ENCODE measurements around the gene MORC2.
A peak's percentile ranks its signal among the peaks of the same experiment; 100 is the strongest.

The MORC2 gene

DNA sequence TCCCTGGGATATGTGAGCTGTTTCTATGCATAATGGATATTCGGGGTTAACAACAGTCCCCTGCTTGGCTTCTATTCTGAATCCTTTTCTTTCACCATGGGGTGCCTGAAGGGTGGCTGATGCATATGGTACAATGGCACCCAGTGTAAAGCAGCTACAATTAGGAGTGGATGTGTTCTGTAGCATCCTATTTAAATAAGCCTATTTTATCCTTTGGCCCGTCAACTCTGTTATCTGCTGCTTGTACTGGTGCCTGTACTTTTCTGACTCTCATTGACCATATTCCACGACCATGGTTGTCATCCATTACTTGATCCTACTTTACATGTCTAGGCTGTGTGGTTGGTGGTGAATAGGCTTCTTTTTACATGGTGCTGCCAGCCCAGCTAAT lies 1.8 kb upstream of the MORC2 start:
- TF ChIP-seq CTCF (conservative IDR thresholded peaks at IDR 0.05) (no peak), ZFX (IDR thresholded peaks at IDR 0.05) (no peak)
- peak overlapping the region; percentile 91; the same call in 1 of the 2 replicates for H3K27ac ChIP-seq

- H3K27ac ChIP-seq = peak overlapping the region; percentile 91
- TF ChIP-seq CTCF (conservative IDR thresholded peaks at IDR 0.05) (peak; percentile 18), ZFX (IDR thresholded peaks at IDR 0.05) (peak; percentile 95)
Observed at GRCh38 chr22:30969532-30970355, 1.2 kb upstream of the MORC2 start.

GRCh38 chr22:30968924-30969531 lies 454 bp upstream of the MORC2 start, which contains the start of gene TUG1:
TSS of gene TUG1 (plus strand) at chr22:30969265.
- no peak for TF ChIP-seq ZFX (IDR thresholded peaks at IDR 0.05)
- no peak for TF ChIP-seq CTCF (conservative IDR thresholded peaks at IDR 0.05)
- peak within 1 kb of the TSS; percentile 91 for H3K27ac ChIP-seq

GRCh38 chr22:30964858-30965257 lies 3.7 kb downstream of the MORC2 start:
- H3K27ac ChIP-seq = no peak overlapping the region
- TF ChIP-seq ZFX (IDR thresholded peaks at IDR 0.05) (no peak), CTCF (conservative IDR thresholded peaks at IDR 0.05) (no peak)

DNA sequence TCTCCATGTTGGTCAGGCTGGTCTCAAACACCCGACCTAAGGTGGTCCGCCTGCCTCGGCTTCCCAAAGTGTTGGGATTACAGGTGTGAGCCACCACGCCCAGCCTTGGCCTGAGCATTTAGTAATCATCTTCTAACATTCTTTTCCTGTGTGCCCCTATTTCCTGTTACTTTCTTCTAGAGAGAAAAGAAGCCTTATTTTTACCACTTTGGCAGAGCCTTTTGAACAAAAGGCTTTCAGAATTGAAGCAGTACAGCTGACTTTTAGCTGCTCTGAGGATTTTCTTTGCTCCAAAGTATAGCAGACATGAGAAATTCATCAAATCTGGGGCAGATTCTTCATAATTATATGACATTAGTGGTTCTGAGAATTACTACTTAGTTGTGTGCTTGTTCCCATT lies 13.4 kb downstream of the MORC2 start:
- no peak for TF ChIP-seq ZFX (IDR thresholded peaks at IDR 0.05)
- no peak for TF ChIP-seq CTCF (conservative IDR thresholded peaks at IDR 0.05)
- H3K27ac ChIP-seq = no peak overlapping the region

GRCh38 chr22:30953206-30953605 lies 15.4 kb downstream of the MORC2 start:
- TF ChIP-seq CTCF (conservative IDR thresholded peaks at IDR 0.05) (no peak), ZFX (IDR thresholded peaks at IDR 0.05) (no peak)

DNA sequence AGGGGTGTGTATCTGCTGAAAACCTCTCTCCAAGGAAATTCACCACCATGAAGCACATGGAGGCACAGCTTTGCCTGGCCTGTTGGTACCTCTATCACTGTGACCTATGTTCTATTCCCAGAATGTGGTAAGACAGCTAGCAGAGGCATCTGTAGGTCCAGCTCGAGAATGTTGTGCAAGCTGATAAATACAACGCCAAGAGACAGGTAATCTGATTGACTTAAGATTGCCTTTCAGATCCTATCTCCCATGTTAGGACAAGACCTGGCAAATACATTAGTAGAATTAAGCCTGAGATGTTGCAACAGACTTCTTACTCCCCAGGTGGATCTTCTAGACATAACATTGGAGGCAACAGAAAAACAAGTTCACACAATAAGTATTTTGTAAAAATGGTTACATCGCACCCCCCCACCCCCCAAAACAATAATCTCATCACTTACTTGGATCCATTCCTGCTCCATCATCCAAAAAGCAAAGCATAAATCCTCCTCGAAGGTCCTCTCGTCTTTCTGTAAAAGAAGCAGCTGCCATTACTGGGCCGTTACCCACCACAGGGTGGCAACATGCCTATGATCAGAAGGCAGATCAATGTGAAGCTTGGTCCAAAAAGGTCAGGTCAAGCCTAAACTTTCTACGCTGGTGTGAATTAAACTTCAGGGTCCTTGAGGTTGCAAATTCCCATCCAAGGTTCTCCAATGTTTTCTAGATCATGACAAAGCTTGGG lies 18.5 kb downstream of the MORC2 start:
- no peak overlapping the region for H3K27ac ChIP-seq
- peak; percentile 10; the same call in 1 of the 2 replicates for TF ChIP-seq CTCF (conservative IDR thresholded peaks at IDR 0.05)
- TF ChIP-seq ZFX (IDR thresholded peaks at IDR 0.05) = no peak

More at GRCh38 chr22:30953206-30953605, 15.4 kb downstream of the MORC2 start:
- no peak overlapping the region for H3K27ac ChIP-seq

Data from C4-2B (cell line).